ENCODE results near the gene MT1M.

DNA sequence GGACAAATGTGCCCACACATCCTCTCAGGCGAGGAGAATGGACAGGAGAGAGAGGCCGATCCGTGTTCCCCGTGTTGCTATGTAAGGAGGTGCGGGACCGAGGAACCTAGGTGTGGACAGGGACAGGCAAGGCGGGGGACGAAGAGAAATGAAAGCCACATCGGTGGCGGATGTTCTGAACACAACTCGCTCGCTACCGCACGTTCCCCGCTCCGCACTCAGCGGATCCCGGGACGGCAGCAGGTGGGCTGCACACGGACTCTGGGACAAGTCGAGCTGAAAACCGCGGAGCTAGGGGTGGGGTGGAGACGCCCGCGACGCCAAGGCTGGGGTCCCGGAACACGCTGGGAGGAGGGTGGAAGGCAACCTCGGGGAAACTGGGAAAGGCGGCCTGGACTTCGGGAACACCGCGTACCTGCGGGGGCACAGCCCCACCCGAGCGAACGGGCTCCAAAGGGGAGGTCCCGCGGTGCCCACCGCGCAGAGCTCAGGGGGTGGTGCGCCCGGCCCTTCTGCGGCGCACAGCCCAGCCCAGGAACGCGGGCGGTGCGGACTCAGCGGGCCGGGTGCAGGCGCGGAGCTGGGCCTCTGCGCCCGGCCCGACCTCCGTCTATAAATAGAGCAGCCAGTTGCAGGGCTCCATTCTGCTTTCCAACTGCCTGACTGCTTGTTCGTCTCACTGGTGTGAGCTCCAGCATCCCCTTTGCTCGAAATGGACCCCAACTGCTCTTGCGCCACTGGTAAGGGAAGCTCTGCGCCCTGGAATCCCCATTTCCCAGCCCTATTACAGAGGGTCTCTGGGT lies 7.1 kb upstream of the MT1M start, which contains the start of gene MT1E:
- TF ChIP-seq, protein P1, sequence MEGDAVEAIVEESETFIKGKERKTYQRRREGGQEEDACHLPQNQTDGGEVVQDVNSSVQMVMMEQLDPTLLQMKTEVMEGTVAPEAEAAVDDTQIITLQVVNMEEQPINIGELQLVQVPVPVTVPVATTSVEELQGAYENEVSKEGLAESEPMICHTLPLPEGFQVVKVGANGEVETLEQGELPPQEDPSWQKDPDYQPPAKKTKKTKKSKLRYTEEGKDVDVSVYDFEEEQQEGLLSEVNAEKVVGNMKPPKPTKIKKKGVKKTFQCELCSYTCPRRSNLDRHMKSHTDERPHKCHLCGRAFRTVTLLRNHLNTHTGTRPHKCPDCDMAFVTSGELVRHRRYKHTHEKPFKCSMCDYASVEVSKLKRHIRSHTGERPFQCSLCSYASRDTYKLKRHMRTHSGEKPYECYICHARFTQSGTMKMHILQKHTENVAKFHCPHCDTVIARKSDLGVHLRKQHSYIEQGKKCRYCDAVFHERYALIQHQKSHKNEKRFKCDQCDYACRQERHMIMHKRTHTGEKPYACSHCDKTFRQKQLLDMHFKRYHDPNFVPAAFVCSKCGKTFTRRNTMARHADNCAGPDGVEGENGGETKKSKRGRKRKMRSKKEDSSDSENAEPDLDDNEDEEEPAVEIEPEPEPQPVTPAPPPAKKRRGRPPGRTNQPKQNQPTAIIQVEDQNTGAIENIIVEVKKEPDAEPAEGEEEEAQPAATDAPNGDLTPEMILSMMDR (conservative IDR thresholded peaks at IDR 0.05; ENCODE audit: low read length) = no peak
- no peak for TF ChIP-seq EZH2phosphoT487 (IDR thresholded peaks at IDR 0.05; ENCODE audit: borderline replicate concordance)

Measured in Loucy (cell line).